Ecto neural progenitor cell (in vitro differentiated cells): ENCODE data around the gene PLAC1.

Source experiments
- DNase-seq: peaks from one replicate; pipeline ENCODE4 v3.0.0-alpha.2; 2018; ENCODE audit warnings: low spot score

Gene PLAC1

DNA sequence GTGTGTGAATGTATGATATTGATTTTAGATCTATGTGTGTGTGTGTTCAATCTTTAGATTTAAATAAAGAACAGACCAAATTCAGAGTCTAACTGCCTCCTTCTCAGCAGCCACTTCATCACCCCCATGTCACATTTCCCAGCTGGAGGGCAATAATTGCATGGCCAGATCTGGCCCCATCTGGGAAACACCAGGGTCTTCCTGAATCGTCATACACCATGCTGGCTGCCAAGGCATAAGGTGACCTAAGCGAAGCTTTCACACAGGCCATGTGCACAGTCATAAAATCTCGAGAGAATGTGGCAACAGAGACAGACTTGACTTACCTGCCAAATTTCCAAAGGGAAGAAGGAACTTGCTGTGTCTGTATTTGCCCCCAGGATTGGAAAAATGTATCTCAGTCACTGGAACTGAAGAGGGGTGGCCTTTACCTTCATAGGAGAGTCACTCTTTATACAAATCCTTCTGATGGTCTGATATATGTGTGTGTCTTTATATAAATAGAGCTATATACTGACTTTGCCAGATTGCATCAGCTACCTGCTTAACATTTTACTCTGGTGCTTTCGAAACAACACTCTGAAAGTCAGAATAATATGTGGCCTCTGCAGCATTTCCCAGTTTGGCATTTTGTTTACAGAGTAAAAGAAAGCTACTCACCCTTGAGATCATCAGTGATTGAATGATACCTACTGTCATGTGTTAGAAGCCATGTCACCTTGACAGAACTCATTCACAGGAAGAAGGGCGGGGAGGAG is at the start of gene PLAC1:
Gene PLAC1, minus strand, starts transcription at position 470 of the 758 bp plus-strand sequence. CDS start 91,789 bp downstream, outside the sequence.
- no peak for DNase-seq

DNA sequence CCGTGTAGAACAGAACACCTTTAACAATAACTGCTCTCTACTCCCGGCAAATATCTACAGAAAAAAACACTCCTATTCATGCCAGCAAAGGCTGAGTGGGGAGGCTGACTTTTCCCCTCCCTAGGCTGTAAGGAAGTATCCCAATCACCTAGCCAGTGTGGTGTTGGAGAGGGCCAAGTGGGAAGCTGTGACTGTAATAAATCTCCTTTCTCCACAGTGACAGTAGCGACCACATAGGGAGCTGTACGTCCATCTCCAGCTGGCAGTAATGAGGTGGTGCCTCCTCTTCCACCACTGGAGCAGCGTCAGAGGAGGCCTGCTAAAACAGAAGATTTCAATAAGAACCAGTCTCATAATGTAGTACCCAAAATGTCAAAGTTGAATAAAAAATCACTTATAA is 47.9 kb upstream of the PLAC1 start:
- DNase-seq = no peak

DNA sequence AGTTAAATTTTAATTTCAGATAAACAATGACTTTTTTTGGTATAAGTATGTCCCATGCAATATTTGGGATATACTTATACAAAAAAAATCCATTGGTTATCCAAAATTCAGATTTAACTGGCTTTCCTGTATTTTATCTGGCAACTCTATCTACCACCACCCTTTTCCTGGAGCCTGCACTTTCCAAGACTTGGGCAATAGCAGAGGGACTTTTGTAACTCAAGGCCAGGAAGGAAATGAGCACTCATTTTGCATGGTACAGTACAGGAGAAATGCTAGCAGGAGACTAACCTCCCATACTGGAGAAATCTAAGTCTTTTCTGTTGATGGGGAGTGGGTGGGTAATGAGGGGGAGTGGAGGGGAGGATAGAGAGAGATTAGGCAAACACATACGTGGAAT is 37.7 kb upstream of the PLAC1 start:
- no peak for DNase-seq

DNA sequence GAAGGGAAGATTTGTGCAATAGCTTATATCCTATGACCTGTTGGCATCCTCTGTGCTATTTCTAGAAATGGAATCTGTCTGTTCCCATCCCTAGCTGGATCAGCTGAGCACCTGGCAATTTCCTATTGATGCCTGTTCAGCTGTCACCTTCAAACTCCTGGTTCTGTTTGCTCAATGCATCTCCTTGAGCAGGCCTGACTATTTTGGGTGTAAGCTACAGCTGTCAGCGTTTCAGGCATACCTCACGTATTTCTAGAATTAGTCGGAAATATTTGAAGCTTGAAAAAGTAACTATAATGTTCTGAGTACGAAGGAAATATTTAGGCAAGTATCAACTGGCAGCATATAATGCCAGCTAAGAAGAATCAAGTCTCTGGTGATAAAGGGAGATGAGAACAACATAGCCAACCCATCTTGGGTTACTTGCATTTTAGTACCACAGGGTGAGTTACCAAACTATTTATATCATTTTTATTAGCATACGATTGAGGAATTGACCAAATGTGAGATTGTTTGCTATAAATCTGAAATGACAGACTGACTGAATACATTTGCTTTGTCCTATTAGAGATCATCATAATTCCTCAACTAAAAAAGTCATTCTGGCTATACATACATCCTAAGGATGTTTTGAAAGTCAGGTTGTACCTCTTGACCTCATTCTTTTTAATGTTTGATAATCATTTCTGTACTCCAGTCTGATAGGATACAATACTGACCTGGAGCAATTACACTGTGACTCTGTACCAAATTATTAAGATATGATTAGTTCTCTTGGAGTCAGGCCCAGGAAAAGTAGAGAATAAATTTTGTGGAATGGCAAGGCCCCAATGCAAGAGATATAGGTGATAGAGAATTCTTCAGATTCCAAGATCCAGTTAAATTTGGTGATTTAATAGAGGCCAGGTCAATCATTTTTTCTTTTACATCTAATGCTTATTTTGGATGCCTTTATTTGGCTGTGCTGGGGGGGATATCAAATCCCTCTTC is 36.4 kb upstream of the PLAC1 start:
- no peak for DNase-seq

- DNase-seq = no peak
Measured at GRCh38 chrX:134693644-134694043, 35.4 kb upstream of the PLAC1 start.

GRCh38 chrX:134692990-134693389 is 34.7 kb upstream of the PLAC1 start:
- no peak for DNase-seq

GRCh38 chrX:134692233-134692632 is 34.0 kb upstream of the PLAC1 start:
- no peak for DNase-seq

DNA sequence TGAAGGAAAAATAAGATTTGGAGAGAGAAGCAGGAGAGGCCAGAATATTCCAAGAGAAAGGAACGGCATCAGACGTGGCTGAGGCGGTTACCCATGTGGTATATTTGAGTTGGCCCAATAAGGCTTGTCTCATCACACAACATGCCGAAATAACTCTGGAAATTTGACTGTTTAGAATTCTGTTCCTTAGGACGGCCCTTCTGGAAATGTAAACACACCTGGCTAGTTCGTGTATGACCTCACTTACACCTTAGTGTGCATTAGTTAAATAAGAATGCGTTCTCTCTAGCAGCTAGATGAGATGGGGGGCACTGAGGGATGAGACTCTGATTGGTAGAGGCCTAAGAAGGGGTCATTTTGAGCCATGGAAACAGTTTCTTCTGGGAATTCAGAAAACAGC is 33.2 kb upstream of the PLAC1 start:
- DNase-seq = no peak

DNA sequence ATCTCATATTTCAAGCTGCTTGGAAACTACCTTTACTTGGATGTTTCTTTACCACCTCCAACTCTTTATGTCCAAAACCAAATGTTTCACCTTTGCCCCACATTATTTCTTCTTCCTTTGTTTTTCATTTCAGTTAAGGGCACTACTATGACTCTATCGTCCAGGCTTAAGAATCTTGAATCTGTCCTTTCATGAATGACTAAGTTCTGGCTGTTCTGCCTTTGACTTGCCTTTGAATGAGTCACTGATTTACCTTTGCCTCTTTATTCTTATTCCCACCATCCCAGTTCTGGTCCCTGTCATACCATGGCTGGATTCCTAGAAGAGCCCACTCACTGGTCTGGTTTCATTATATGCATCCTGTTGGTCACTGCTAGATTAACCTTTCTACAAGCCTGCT is 30.6 kb upstream of the PLAC1 start:
- DNase-seq = no peak

- no peak for DNase-seq
Measured at GRCh38 chrX:134688031-134688823, 30.0 kb upstream of the PLAC1 start.

DNA sequence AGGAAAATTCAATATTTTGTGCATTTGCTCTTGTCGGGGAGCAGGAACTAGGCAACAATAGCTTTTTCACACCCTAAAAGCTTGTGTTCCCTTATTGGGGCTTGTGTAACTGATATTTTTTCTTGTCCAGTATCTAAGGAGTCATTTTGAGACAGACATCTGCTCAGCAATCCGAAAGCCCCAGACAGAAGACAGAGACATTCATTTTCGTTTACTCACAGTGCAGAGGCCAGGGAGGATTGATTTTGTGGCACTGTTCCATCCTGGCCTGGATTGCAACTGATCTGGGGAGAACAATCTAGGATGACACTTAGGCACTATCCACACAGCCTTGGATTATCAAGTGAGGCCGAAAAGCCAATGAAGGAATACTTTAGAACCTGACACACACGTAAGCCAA is 27.4 kb upstream of the PLAC1 start:
- DNase-seq = no peak

GRCh38 chrX:134684956-134685355 is 26.7 kb upstream of the PLAC1 start:
- no peak for DNase-seq

DNA sequence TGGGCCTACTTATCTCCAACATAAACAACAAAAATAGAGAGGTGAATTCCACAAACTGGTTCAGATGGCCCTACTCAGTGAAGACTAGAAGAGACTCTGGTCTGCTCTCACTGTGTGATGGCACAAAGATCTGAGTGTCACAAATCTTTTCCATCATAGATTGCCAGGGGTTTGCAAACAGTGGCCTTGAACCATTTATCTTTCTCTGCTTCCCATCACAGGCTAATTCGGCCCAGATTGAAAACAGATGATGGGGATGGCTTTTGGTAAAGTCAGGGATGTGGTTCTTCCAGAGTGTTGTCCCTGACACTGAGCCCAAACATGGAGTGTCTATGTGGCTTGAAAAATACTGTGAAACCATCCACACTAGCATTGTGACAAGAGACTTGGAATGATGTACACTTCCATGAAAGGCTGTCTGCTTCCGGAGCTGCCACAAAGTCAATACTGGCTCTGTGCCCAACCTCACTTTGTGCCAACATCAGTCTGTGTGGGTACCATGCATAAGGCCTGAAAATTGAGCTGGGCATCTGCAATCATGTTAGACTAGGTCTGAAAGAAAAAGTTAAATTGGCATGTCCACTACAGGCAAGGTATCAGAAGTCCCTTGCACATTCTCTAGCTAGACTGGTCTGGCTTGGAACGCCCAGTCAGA is 25.2 kb upstream of the PLAC1 start:
- DNase-seq = no peak

DNA sequence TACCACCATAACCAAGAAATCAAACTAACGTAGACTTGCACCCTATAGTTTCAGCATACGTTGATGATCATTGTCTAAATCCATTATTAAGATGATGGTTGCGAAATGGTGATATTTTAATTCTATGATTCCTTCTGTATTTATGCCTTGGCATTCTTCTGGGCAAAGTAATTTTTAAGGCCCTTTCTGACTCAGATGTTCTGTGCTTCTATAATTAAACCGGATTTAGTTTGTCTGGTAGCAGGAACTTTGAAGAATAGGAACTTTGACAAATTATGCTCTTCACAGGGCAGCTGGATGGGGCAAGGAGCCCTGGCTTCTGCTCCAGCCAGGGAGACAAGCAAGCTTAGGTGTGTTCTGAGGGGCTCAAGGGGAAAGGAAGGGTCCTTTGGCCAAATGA is 23.8 kb upstream of the PLAC1 start:
- DNase-seq = no peak

DNA sequence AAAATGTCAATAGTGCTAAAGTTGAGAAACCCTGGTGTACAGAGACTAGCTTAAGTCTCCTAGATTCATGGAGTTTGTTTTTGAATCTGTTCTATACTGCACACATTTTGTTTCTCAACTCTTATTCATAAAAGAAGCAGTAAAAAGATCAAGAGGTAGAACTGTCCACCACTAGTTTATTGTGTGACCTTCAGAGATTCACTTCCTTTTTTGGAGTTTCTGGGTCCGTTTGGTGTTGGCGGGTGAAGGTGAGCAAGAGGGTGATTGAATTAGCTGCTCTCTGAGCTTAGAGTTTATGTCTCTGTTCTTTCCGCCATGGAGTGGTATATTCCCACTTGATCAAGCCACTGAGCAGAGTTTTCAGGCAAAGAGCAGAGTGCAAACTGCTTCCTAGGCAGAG is 21.4 kb upstream of the PLAC1 start:
- DNase-seq = no peak

DNA sequence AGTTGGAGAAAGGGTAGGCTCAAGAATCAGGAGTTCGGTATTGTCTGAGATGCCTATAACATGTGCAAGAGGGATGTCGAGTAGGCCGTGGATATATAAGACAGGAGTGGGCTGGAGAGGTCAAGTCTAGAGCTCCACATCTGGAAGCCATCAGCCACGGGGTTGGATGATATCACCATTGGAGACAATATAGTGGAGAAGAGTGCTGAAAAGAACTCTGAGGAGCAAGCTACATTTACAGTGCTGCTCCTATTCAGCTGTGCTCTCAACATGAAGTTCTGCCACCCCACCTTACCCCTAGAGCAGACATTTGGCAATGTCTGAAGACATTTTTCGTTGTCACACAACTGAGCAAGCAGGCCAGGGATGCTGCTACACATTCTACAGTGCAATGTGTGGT is 20.9 kb upstream of the PLAC1 start:
- no peak for DNase-seq

DNA sequence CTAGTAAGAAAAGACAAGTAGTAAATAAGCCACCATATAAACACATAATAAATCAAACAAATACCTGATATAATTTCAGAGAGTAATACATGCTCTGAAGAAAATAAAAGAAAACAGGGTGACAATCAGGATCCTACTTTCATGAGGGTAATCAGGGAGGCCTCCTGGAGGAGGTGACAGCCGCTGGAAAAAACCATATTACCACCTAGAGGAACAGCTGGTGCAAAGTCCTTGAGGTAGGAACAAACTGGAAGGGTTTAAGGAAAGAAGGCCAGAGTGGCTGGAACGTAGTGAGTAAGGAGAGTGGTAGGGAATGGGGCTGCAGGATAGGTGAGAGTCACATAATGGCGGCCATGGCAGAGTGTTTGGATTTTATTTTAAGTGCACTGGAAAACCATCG is 19.1 kb upstream of the PLAC1 start:
- no peak for DNase-seq

DNA sequence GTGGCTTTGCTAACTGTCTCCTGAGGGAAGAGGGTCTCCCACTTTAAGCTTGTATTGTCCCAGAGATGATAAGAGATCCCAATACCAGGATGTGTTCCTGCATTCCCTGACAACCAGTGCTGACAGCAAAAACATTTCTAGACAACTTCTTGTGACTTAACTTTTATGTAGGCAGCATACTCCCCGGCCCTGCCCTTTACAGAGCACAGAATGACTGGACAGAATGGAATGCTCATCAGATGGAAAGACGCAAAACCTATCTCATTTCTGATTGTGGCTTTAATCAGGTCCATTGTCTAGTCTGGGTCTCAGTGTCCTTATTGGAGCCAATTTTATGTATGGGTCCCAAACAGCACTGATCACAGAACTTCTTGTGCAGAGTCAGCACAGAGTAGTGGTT is 18.2 kb upstream of the PLAC1 start:
- no peak for DNase-seq

DNA sequence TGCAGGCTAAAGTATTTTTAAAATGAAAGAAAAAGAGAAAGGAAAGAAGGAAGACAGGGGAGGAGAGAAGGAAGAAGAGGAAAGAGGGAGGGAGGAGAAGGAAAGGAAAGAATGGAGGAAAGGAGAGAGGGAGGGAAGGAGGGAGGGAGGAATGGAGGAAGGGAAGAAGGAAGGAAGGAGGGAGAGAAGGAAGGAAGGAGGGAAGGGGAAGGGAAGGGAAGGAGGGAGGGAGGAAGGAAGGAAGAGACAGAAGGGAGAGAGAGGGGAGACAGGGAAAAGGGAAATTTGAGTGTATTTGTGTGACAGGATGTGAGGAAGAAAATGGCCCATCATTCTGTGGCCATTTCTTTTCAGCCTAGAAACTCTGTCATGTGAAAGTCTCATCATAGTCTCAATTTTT is 14.9 kb upstream of the PLAC1 start:
- no peak for DNase-seq

- no peak for DNase-seq
Measured at GRCh38 chrX:134672101-134672500, 13.8 kb upstream of the PLAC1 start.

- DNase-seq = no peak
Measured at GRCh38 chrX:134671294-134671693, 13.0 kb upstream of the PLAC1 start.
